ENCODE data around the gene MAPK6.
"Not testable (repeated sequence)": the region's sequence is repeated elsewhere in the genome, so short reads cannot be mapped to it uniquely, and the experiment has no call there.

The MAPK6 gene

GRCh38 chr15:52037889-52038505, 19.0 kb downstream of the MAPK6 start:
- DNase-seq (ENCODE audit: low read depth, low spot score): no peak
- no peak overlapping the region for H3K4me3 ChIP-seq (ENCODE audit: low read length)

DNA sequence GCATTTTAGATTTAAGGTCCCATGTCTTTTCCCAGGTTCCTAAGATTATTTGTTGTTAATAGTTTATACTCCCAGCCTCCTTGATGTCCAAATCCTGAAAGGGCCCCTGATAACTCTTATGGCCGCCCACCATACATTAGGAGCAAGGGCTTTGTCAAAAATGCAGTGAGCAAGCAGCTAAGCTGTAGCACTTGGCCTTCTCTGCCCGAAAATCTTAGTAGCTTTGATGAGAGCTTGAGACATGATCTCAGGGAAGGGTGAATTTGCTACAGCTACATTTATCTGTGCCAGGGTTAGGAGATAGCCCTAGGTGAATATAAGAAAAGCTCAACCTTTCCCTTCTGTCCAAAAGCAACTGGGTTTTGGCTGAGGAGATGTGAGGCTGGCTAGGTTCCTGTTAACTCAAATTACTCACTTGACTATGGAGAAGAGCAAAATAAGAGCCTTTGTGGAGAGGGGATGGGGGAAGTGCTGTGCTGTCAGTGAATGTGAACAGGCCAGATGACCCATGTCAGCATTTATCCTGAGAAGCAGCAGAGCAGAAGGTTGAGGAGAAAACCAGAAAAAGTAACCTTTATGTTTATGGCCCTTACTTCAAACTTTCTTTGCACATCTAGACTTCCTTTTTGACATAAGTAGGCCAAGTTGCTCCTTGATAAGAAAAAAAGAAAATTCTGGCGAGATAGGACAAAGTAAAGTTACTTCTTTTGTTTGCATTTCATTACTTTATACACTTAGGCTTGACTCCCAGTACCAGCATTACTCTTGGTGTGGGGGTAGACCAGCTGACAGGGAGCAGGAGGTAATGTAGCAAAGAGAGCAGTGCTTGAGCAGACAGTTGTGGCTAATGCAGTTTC, 21.1 kb downstream of the MAPK6 start:
- no peak overlapping the region for H3K4me3 ChIP-seq (ENCODE audit: low read length)
- no peak for DNase-seq (ENCODE audit: low read depth, low spot score)

DNA sequence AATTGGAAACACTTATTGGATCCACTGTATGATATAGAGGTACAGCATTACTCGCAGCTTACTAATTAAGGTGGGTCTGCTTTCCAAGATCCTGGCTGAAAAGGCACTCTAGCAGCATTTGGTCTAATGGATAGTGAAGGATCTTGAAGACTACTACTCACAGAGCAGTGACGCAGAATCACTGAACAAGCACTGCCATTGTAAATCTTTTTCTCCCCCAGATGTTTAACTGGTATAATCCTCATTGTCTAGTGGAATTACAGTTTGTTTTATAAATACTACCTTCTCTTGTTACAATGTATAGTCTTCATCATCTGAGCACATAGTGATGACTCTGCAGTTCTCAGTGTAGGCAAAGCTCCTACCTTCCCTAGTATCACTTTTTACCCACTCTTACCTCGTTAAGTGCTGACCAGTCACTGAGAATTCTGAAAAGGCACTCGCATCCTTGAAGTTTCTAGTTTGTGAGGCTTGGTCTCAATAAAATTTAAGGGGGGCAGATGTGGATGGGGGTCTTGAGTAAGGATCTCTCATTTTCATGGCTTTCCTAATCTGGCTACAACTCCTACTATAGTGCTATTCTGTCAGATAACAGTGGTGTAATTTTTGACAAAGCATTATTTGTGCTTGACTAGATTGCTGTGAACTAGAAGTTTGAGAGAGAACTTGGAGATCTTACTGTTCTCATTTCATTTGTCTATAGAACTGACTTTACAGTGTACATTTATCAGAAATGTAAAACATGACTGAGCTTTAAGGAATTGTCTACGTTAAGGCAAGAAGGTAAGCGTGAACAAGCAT, 23.2 kb downstream of the MAPK6 start:
- no peak overlapping the region for H3K4me3 ChIP-seq (ENCODE audit: low read length)
- DNase-seq (ENCODE audit: low read depth, low spot score): no peak

DNA sequence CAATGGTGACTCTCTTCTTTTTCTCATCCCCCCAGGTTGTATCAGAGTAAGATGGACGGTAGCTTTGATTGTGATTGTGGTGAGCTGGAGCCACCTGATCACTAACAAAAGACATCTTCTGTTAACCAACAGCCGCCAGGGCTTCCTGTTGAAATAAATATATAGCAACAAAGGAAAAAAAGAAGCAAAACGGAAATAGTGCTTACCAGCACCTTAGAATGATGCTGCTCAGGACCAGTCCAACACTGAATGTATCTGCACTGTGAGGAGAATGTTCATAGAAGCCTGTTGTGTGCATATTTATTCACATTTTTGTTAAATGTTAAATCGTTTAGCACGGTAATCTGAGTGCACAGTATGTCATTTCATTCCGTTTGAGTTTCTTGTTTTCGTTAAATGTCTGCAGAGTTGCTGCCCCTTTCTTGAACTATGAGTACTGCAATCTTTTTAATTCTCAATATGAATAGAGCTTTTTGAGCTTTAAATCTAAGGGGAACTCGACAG, 26.8 kb downstream of the MAPK6 start:
- DNase-seq (ENCODE audit: low read depth, low spot score): peak; percentile 71
- H3K4me3 ChIP-seq (ENCODE audit: low read length): peak overlapping the region; percentile 15

- not testable (repeated sequence) for DNase-seq (ENCODE audit: low read depth, low spot score); H3K4me3 ChIP-seq (ENCODE audit: low read length)
These were observed 27.5 kb downstream of the MAPK6 start for GRCh38 chr15:52046552-52046951.

DNA sequence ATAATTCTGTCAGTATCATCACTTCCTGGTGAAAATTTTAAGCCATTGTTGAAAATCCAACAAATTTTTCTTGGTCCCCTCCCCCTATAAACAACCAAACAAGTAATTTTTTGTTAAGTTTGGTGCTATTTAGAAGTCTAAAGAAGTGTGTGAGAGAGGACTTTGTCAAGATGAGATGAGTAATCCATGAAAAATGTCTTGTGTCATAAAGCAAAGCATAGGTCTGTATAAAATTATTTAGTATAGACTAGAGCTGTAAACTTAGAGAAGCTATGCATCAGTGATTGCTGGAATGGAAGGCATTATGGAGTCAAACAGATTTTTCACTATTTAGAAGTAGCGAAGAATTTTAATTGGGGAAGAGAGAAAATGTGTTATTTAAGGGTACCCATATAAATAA, 31.4 kb downstream of the MAPK6 start:
- H3K4me3 ChIP-seq (ENCODE audit: low read length): no peak overlapping the region
- DNase-seq (ENCODE audit: low read depth, low spot score): no peak

DNA sequence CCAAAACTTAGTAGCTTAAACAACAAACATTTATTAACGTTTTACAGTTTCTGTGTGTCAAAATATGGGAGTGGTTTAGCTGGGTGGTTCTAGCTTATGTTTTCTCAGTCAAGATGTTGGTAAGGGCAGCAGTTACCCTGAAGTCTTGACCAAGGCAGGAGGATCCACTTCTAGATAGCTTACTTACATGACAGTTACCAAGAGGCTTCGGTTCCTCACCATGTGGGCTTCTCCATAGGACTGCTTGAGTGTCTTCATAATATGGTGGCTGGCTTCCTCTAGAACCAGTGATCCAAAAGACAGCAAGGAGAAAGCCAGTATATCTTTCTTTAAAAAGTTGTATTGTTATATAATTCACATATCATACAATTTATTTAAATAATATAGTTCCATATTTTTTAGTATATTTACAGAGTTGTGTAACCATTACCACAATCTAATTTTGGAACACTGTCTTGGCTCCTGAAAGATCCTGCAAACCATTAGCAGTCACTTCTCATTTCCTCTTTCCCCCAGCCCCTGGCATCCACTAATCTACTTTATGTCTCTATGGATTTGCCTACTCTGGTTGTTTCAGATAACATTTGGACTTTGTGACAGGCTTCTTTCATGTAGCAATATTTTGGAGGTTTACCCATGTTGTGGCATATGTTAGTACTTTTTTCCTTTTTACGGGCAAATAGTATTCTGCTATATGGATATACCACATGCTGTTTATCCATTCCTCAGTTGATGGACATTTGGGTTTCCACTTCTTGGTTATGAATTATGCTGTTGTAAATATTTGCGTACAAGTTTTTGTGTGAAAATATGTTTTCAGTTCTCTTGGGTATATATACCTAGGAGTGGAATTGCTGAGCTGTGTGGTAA, 33.3 kb downstream of the MAPK6 start:
- no peak for DNase-seq (ENCODE audit: low read depth, low spot score)
- no peak overlapping the region for H3K4me3 ChIP-seq (ENCODE audit: low read length)

GRCh38 chr15:52054381-52054780, 35.4 kb downstream of the MAPK6 start:
- no peak for DNase-seq (ENCODE audit: low read depth, low spot score)

DNA sequence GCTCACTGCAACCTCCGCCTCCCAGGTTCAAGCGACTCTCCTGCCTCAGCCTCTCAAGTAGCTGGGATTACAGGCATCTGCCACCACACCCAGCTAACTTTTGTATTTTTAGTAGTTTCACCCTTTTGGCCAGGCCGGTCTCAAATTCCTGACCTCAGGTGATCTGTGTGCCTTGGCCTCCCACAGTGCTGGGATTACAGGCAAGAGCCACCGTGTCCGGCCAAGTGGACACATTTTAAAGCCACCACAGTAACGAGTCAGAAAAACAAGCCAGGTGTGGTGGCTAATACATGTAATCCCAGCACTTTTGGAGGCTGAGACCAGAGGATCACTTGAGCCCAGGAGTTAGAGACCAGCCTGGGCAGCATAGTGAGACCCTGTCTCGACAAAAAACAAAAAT, 35.8 kb downstream of the MAPK6 start:
- H3K4me3 ChIP-seq (ENCODE audit: low read length); DNase-seq (ENCODE audit: low read depth, low spot score): not testable (repeated sequence)

More at GRCh38 chr15:52054381-52054780, 35.4 kb downstream of the MAPK6 start:
- H3K4me3 ChIP-seq (ENCODE audit: low read length): no peak overlapping the region

DNA sequence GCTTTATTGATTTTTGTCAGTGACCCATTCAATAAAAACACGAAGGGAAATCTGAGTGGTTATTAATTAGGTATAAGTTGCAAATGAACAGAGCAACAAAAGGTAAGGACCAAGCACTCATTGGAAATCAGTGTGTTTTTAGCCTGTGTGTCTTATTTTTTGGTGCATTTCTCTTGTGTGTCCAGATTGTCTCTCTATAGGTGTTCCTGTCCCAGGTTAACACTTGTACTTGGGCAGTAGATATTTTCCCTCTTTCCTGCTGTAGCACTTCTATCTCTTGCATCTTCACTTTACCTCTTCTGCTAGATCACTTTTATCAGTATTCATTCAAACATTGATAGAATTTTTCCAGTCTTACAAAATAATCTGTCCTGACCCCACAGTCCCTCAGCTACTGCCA, 37.0 kb downstream of the MAPK6 start:
- DNase-seq (ENCODE audit: low read depth, low spot score): no peak
- H3K4me3 ChIP-seq (ENCODE audit: low read length): no peak overlapping the region

- H3K4me3 ChIP-seq (ENCODE audit: low read length): no peak overlapping the region
- no peak for DNase-seq (ENCODE audit: low read depth, low spot score)
These were observed 37.5 kb downstream of the MAPK6 start for GRCh38 chr15:52056496-52056895.

DNA sequence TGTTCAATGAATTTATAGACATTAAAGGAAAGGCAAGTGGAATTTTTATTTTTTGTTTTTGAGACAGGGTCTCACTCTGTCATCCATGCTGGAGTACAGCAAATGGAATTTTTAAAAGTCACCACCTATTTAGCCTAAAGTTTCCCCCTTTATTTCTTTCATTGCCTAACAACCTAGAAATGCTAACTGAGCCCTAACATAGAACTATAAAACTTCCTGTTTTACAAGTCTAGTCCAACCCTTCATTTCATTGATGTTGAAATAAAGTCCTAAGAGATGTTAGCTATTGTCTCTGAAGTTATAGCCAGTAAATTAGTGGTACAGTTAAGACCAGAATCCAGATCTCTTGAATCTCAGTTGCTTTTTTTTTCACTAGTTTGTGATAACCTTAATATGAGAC, 39.0 kb downstream of the MAPK6 start:
- DNase-seq (ENCODE audit: low read depth, low spot score): no peak
- H3K4me3 ChIP-seq (ENCODE audit: low read length): no peak overlapping the region

GRCh38 chr15:52060501-52060900, 41.5 kb downstream of the MAPK6 start:
- DNase-seq (ENCODE audit: low read depth, low spot score): no peak
- no peak overlapping the region for H3K4me3 ChIP-seq (ENCODE audit: low read length)

GRCh38 chr15:52066842-52067544, 48.0 kb downstream of the MAPK6 start:
- DNase-seq (ENCODE audit: low read depth, low spot score): no peak
- no peak overlapping the region for H3K4me3 ChIP-seq (ENCODE audit: low read length)

DNA sequence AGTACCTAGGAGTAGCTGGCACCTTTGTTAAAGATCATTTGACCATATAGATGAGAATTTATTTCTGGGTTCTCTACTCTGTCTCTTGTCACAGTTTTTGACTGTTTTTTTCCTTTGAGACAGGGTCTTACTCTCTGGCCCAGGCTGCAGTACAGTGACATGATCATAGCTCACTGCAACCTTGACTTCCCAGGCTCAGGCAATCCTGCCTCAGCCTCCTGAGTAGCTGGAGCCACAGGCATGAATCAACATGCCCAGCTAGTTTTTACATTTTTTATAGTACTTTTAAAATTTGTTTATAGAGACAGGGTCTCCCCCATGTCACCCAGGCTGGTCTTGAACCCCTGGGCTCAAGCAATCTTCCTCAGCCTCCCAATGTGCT, 48.5 kb downstream of the MAPK6 start:
- no peak for DNase-seq (ENCODE audit: low read depth, low spot score)
- H3K4me3 ChIP-seq (ENCODE audit: low read length): no peak overlapping the region

GRCh38 chr15:52068004-52068615, 49.1 kb downstream of the MAPK6 start:
- DNase-seq (ENCODE audit: low read depth, low spot score): no peak
- no peak overlapping the region for H3K4me3 ChIP-seq (ENCODE audit: low read length)

- H3K4me3 ChIP-seq (ENCODE audit: low read length): no peak overlapping the region
- DNase-seq (ENCODE audit: low read depth, low spot score): no peak
These were observed 50.5 kb downstream of the MAPK6 start for GRCh38 chr15:52069559-52069958.

DNA sequence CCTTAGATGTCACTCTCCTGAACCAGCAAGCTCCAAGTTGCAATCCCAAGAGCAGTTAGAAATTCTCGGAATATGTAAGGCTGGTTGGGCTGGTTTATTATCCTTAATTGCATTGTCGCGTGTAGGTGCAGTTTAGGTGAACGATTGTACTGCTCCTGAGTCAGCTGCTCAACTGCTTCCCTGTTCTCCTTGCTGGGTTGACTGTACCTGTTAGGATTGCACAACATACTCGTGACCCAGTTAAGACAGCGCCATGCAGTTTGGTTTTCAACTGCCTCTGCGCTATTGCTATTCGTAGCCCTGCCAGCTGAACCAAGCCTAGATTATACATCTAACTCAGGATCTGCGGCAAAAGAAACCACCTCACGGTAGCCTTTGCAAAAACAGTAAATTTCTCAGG, 52.6 kb downstream of the MAPK6 start:
- H3K4me3 ChIP-seq (ENCODE audit: low read length): no peak overlapping the region
- DNase-seq (ENCODE audit: low read depth, low spot score): no peak
